HepG2 (cell line): ENCODE results near the gene WDR48. TPM values are rescaled to one million over a fixed set of nuclear protein-coding genes. Genes with fewer than 3 reads are reported as not detected.

ENCODE experiments used
- ARNT ChIP-seq: fragments of 450-650 bp; IDR thresholded peaks from 2 replicates; pipeline ENCODE4 v1.6.1; 2017
- CBX2 ChIP-seq, 2 experiments: fragments of 200-600 bp in 1 of 2; sonication (generic); formaldehyde crosslinking in 1 of 2; IDR thresholded peaks; 2 replicates each; pipeline versions ENCODE4 v1.7.0 to v1.8.1; 2018 to 2022; ENCODE audit warnings: low read depth in 2 of 2, low read length in 1 of 2, mild to moderate bottlenecking in 1 of 2, missing genetic modification reagents in 1 of 2
- CENPX ChIP-seq: sonication (generic); formaldehyde crosslinking; IDR thresholded peaks from 2 replicates; pipeline ENCODE4 v1.9.0; 2021; ENCODE audit warnings: mild to moderate bottlenecking, missing genetic modification reagents, moderate library complexity
- ELF3 ChIP-seq: IDR thresholded peaks from 2 replicates; pipeline ENCODE4 v1.6.1; 2016; ENCODE audit warnings: missing genetic modification reagents, missing compliant biosample characterization
- MAFG ChIP-seq: sonication (generic); formaldehyde crosslinking; IDR thresholded peaks from 2 replicates; pipeline ENCODE4 v1.5.1; 2020; ENCODE audit warnings: mild to moderate bottlenecking, missing genetic modification reagents
- NAIF1 ChIP-seq: sonication (generic); formaldehyde crosslinking; IDR thresholded peaks from 2 replicates; pipeline ENCODE4 v1.5.0; 2020; ENCODE audit warnings: mild to moderate bottlenecking, missing genetic modification reagents, borderline replicate concordance
- ZFYVE20 ChIP-seq: sonication (generic); formaldehyde crosslinking; IDR thresholded peaks from 2 replicates; pipeline ENCODE4 v1.8.0; 2023; ENCODE audit warnings: low read depth, mild to moderate bottlenecking, moderate library complexity, missing genetic modification reagents, borderline replicate concordance
- ZNF138 ChIP-seq: sonication (generic); formaldehyde crosslinking; IDR thresholded peaks from 2 replicates; pipeline ENCODE4 v1.5.0; 2020; ENCODE audit warnings: mild to moderate bottlenecking, low read depth, missing genetic modification reagents
- ZNF329 ChIP-seq: sonication (generic); formaldehyde crosslinking; IDR thresholded peaks from 2 replicates; pipeline ENCODE4 v1.9.0; 2021; ENCODE audit warnings: low read depth, mild to moderate bottlenecking, missing genetic modification reagents
- ZNF350 ChIP-seq: sonication (generic); formaldehyde crosslinking; IDR thresholded peaks from 2 replicates; pipeline ENCODE4 v1.4.0; 2020; ENCODE audit warnings: mild to moderate bottlenecking, low read depth, missing genetic modification reagents, borderline replicate concordance
- ZNF446 ChIP-seq: sonication (generic); formaldehyde crosslinking; IDR thresholded peaks from 2 replicates; pipeline ENCODE4 v1.5.0; 2020; ENCODE audit warnings: mild to moderate bottlenecking, missing genetic modification reagents
- ZNF557 ChIP-seq: sonication (generic); formaldehyde crosslinking; IDR thresholded peaks from 2 replicates; pipeline ENCODE4 v1.4.0; 2020; ENCODE audit warnings: missing genetic modification reagents
- ZNF878 ChIP-seq: sonication (generic); formaldehyde crosslinking; IDR thresholded peaks from 2 replicates; pipeline ENCODE4 v1.8.1; 2023; ENCODE audit warnings: mild to moderate bottlenecking, missing genetic modification reagents, moderate library complexity
- polyA plus RNA-seq, 8 experiments: library from polyadenylated mRNA; depleted of rRNA in 3 of 8; stranded (reverse) in 7 of 8; unstranded in 1 of 8; fragments of >200 nt; fragmentation: Illumina TruSeq in 4 of 8; extraction: Trizol in 4 of 8; gene quantifications; 2 replicates each; pipeline versions ENCODE4 v1.2.1 to v1.2.3, GENCODE V29; 2011 to 2016; ENCODE audit warnings: low read depth in 4 of 8, missing spikeins in 1 of 8, mixed read lengths in 1 of 8; ENCODE audit not compliant: insufficient read depth in 1 of 8
- total RNA-seq, 5 experiments: library from RNA; depleted of rRNA; stranded (reverse); fragments of >200 nt; fragmentation: Illumina TruSeq; extraction: Trizol; gene quantifications; 2 replicates each; pipeline ENCODE4 v1.2.3, GENCODE V29; 2016; ENCODE audit warnings: low read depth in 1 of 5
- TF ChIP-seq, protein P1 (sequence below): sonication (generic); formaldehyde crosslinking; IDR thresholded peaks from 2 replicates; pipeline ENCODE4 v1.4.0; 2020; ENCODE audit warnings: missing genetic modification reagents, low read depth, mild to moderate bottlenecking, borderline replicate concordance
- TF ChIP-seq, protein P2 (sequence below): sonication (generic); formaldehyde crosslinking; IDR thresholded peaks from 2 replicates; pipeline ENCODE4 v1.5.1; 2020; ENCODE audit warnings: mild to moderate bottlenecking, moderate library complexity, missing genetic modification reagents
- TF ChIP-seq, protein P3 (sequence below): fragments of 450-650 bp; IDR thresholded peaks from 2 replicates; pipeline ENCODE4 v1.6.1; 2017
- TF ChIP-seq, protein P4 (sequence below): sonication (generic); formaldehyde crosslinking; IDR thresholded peaks from 2 replicates; pipeline ENCODE4 v1.9.0; 2021; ENCODE audit warnings: missing genetic modification reagents, mild to moderate bottlenecking, borderline replicate concordance
- TF ChIP-seq, protein P5 (sequence below): sonication (generic); formaldehyde crosslinking; IDR thresholded peaks from 2 replicates; pipeline ENCODE4 v1.4.0; 2020; ENCODE audit warnings: missing genetic modification reagents
- TF ChIP-seq, protein P6 (sequence below): sonication (generic); formaldehyde crosslinking; IDR thresholded peaks from 2 replicates; pipeline ENCODE4 v1.4.0; 2020; ENCODE audit warnings: missing genetic modification reagents, borderline replicate concordance

Gene WDR48
- total and polyA plus RNA-seq, 2 of the 13 experiments (the other 11 are each of a cell fraction or from before 2014, with no cell fraction given) = 29.2 to 31.2 TPM

DNA sequence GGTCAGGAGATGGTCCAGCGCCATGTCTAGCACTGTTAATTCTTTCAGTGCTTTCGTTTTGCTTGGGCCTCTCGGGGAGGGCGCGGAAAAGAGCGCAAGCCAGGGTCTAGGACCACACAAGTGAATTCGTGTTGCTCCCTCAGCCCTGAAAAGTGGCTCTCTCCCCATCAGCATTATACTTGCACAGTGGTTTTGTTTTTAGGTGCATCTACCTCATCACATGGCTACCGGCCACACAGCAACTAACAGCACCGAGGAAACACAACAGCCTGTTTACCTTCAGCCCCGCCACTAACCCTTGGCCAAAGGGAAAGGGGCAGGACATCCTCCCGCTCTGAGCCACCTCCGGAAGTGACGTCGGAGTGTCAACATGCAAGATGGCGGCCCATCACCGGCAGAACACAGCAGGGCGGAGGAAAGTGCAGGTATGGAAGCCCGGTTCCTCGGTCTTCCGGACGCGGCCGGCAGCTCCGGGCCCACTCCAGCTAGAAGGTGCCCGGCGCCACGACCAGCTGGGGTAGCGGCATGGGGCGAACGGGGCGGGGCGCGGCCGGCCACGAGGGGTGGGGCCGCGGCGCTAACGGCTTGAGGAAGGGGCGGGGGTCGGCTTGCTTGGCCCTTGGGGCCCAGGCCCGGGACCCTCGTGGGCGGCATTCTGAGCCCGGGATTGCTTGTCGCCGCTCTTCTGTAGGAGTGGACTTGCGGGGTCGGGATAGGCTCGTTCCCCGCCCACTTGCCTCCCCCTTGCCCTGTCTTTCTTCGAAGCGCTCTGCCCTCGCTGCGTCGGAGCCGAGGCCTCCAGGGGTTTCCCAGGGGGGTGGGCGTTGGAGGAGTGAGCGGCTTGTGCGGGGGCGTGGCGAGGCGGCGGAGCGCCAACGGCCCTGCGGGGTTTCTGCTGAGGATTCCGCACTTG, at the start of gene WDR48, which contains the start of gene SCN11A (continued):
- TF ChIP-seq ZFYVE20 (CRISPR knock-in tag) (no peak), ELF3 (CRISPR knock-in tag) (0 out of 2 replicates have a peak, but pooled peaks have one; percentile 18), ZNF350 (CRISPR knock-in tag) (peak; percentile 71; the same call in 1 of the 2 replicates), ZNF329 (CRISPR knock-in tag) (no peak), NAIF1 (CRISPR knock-in tag) (no peak), CENPX (CRISPR knock-in tag) (no peak), ZNF557 (CRISPR knock-in tag) (no peak), CBX2 (IDR thresholded peaks at IDR 0.05; ENCODE audit: low read depth, low read length) (no peak), CBX2 (CRISPR knock-in tag; IDR thresholded peaks at IDR 0.05; ENCODE audit: low read depth) (no peak), ZNF138 (CRISPR knock-in tag) (no peak), MAFG (CRISPR knock-in tag) (no peak), ZNF878 (CRISPR knock-in tag) (peak; percentile 84; the same call in 1 of the 2 replicates), ARNT (no peak), ZNF446 (CRISPR knock-in tag) (no peak; the same call in 1 of the 2 replicates)
- TF ChIP-seq, protein P1, sequence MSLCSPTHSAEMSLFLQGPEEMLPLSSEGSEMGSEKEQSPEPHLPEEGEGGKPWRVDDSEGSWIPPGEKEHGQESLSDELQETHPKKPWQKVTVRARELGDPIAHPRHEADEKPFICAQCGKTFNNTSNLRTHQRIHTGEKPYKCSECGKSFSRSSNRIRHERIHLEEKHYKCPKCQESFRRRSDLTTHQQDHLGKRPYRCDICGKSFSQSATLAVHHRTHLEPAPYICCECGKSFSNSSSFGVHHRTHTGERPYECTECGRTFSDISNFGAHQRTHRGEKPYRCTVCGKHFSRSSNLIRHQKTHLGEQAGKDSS (CRISPR knock-in tag) = peak; percentile 38; the same call in 1 of the 2 replicates
- TF ChIP-seq, protein P2, sequence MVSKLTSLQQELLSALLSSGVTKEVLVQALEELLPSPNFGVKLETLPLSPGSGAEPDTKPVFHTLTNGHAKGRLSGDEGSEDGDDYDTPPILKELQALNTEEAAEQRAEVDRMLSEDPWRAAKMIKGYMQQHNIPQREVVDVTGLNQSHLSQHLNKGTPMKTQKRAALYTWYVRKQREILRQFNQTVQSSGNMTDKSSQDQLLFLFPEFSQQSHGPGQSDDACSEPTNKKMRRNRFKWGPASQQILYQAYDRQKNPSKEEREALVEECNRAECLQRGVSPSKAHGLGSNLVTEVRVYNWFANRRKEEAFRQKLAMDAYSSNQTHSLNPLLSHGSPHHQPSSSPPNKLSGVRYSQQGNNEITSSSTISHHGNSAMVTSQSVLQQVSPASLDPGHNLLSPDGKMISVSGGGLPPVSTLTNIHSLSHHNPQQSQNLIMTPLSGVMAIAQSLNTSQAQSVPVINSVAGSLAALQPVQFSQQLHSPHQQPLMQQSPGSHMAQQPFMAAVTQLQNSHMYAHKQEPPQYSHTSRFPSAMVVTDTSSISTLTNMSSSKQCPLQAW (CRISPR knock-in tag) = peak; percentile 87
- TF ChIP-seq, protein P3, sequence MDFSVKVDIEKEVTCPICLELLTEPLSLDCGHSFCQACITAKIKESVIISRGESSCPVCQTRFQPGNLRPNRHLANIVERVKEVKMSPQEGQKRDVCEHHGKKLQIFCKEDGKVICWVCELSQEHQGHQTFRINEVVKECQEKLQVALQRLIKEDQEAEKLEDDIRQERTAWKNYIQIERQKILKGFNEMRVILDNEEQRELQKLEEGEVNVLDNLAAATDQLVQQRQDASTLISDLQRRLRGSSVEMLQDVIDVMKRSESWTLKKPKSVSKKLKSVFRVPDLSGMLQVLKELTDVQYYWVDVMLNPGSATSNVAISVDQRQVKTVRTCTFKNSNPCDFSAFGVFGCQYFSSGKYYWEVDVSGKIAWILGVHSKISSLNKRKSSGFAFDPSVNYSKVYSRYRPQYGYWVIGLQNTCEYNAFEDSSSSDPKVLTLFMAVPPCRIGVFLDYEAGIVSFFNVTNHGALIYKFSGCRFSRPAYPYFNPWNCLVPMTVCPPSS = no peak
- TF ChIP-seq, protein P4, sequence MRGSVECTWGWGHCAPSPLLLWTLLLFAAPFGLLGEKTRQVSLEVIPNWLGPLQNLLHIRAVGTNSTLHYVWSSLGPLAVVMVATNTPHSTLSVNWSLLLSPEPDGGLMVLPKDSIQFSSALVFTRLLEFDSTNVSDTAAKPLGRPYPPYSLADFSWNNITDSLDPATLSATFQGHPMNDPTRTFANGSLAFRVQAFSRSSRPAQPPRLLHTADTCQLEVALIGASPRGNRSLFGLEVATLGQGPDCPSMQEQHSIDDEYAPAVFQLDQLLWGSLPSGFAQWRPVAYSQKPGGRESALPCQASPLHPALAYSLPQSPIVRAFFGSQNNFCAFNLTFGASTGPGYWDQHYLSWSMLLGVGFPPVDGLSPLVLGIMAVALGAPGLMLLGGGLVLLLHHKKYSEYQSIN (CRISPR knock-in tag) = no peak
- TF ChIP-seq, protein P5, sequence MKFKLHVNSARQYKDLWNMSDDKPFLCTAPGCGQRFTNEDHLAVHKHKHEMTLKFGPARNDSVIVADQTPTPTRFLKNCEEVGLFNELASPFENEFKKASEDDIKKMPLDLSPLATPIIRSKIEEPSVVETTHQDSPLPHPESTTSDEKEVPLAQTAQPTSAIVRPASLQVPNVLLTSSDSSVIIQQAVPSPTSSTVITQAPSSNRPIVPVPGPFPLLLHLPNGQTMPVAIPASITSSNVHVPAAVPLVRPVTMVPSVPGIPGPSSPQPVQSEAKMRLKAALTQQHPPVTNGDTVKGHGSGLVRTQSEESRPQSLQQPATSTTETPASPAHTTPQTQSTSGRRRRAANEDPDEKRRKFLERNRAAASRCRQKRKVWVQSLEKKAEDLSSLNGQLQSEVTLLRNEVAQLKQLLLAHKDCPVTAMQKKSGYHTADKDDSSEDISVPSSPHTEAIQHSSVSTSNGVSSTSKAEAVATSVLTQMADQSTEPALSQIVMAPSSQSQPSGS (CRISPR knock-in tag) = peak; percentile 66; the same call in 1 of the 2 replicates
- TF ChIP-seq, protein P6, sequence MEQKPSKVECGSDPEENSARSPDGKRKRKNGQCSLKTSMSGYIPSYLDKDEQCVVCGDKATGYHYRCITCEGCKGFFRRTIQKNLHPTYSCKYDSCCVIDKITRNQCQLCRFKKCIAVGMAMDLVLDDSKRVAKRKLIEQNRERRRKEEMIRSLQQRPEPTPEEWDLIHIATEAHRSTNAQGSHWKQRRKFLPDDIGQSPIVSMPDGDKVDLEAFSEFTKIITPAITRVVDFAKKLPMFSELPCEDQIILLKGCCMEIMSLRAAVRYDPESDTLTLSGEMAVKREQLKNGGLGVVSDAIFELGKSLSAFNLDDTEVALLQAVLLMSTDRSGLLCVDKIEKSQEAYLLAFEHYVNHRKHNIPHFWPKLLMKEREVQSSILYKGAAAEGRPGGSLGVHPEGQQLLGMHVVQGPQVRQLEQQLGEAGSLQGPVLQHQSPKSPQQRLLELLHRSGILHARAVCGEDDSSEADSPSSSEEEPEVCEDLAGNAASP (CRISPR knock-in tag) = peak; percentile 47; the same call in 1 of the 2 replicates
